LNCaP clone FGC (cell line): ENCODE measurements around the gene FAM24B.
"Not testable (repeated sequence)": the region's sequence is repeated elsewhere in the genome, so short reads cannot be mapped to it uniquely, and the experiment has no call there.

Experiments
- DNase-seq: peaks from one replicate; pipeline ENCODE4 v3.0.0-alpha.2; 2011; ENCODE audit warnings: low read depth
- H3K4me3 ChIP-seq: 2 replicates; pipeline ENCODE4 v1.5.1; 2011; ENCODE audit warnings: mild to moderate bottlenecking, low read depth, low read length, control low read depth
- CTCF ChIP-seq: IDR thresholded peaks from 2 replicates; pipeline ENCODE4 v1.5.1; 2012; ENCODE audit warnings: mild to moderate bottlenecking; ENCODE audit not compliant: control insufficient read depth, insufficient read depth; ENCODE audit errors: extremely low read depth

The FAM24B gene

GRCh38 chr10:122882766-122883165 lies 3.4 kb upstream of the FAM24B start:
- no peak for DNase-seq
- TF ChIP-seq CTCF: no peak
- no peak overlapping the region for H3K4me3 ChIP-seq

- DNase-seq: peak; percentile 28
- peak overlapping the region; percentile 60 for H3K4me3 ChIP-seq
- TF ChIP-seq CTCF: no peak
These were observed 512 bp downstream of the FAM24B start for GRCh38 chr10:122878799-122879338.

GRCh38 chr10:122877264-122877663 lies 2.1 kb downstream of the FAM24B start:
- no peak overlapping the region for H3K4me3 ChIP-seq

GRCh38 chr10:122876467-122876855 lies 2.9 kb downstream of the FAM24B start:
- TF ChIP-seq CTCF: no peak
- no peak overlapping the region for H3K4me3 ChIP-seq
- DNase-seq: no peak

More at GRCh38 chr10:122877264-122877663, 2.1 kb downstream of the FAM24B start:
- DNase-seq: no peak
- no peak for TF ChIP-seq CTCF

- TF ChIP-seq CTCF: no peak
- DNase-seq: no peak
- H3K4me3 ChIP-seq: no peak overlapping the region
These were observed 3.4 kb downstream of the FAM24B start for GRCh38 chr10:122875843-122876466.

- H3K4me3 ChIP-seq, DNase-seq: not testable (repeated sequence)
These were observed 7.4 kb downstream of the FAM24B start for GRCh38 chr10:122871947-122872346.

- DNase-seq, H3K4me3 ChIP-seq: not testable (repeated sequence)
These were observed 10.6 kb downstream of the FAM24B start for GRCh38 chr10:122868768-122869167.

GRCh38 chr10:122866757-122867482 lies 12.5 kb downstream of the FAM24B start:
- H3K4me3 ChIP-seq, DNase-seq: not testable (repeated sequence)
